ENCODE data around the gene MFAP1.

DNA sequence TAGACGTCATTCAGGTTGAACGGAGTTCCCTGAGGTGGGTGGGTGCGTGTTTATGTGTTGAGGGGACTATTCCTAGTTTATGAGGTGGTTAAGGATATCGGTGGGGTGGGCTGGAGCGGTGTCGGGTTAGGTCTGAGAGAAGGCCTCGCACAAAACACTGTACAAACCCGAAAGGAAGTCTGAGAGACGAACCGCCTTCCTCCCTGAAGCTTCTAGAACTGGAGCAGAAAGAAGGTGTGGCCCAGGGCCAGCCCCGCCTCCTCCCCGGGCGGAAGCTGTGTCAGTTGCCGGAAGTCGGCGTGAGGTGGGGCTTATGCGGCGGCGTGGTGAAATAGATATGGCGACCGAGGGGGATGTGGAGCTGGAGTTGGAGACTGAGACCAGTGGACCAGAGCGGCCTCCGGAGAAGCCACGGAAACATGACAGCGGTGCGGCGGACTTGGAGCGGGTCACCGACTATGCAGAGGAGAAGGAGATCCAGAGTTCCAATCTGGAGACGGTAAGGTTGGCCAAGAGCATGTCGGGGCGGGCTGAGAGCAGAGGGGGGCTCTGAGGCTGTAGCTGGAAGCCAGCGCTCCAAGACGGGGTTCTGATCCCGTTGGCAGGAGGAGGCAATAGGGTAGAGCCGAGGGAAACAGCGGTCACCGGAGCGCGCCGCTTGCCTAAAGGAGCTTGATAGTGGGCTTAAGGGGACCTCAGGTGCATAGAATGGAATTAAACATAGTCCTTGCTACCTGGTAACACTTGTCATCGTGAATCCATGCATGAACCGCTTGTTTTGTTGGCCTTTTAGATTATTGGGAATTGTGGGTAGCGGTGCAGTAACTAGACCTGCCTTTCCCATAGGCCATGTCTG, 24.0 kb downstream of the MFAP1 start, which contains the start of gene HYPK:
- TF ChIP-seq, protein P1, sequence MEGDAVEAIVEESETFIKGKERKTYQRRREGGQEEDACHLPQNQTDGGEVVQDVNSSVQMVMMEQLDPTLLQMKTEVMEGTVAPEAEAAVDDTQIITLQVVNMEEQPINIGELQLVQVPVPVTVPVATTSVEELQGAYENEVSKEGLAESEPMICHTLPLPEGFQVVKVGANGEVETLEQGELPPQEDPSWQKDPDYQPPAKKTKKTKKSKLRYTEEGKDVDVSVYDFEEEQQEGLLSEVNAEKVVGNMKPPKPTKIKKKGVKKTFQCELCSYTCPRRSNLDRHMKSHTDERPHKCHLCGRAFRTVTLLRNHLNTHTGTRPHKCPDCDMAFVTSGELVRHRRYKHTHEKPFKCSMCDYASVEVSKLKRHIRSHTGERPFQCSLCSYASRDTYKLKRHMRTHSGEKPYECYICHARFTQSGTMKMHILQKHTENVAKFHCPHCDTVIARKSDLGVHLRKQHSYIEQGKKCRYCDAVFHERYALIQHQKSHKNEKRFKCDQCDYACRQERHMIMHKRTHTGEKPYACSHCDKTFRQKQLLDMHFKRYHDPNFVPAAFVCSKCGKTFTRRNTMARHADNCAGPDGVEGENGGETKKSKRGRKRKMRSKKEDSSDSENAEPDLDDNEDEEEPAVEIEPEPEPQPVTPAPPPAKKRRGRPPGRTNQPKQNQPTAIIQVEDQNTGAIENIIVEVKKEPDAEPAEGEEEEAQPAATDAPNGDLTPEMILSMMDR (conservative IDR thresholded peaks at IDR 0.05; ENCODE audit: low read depth in 2 of 2) = no peak
- TF ChIP-seq, protein P2, sequence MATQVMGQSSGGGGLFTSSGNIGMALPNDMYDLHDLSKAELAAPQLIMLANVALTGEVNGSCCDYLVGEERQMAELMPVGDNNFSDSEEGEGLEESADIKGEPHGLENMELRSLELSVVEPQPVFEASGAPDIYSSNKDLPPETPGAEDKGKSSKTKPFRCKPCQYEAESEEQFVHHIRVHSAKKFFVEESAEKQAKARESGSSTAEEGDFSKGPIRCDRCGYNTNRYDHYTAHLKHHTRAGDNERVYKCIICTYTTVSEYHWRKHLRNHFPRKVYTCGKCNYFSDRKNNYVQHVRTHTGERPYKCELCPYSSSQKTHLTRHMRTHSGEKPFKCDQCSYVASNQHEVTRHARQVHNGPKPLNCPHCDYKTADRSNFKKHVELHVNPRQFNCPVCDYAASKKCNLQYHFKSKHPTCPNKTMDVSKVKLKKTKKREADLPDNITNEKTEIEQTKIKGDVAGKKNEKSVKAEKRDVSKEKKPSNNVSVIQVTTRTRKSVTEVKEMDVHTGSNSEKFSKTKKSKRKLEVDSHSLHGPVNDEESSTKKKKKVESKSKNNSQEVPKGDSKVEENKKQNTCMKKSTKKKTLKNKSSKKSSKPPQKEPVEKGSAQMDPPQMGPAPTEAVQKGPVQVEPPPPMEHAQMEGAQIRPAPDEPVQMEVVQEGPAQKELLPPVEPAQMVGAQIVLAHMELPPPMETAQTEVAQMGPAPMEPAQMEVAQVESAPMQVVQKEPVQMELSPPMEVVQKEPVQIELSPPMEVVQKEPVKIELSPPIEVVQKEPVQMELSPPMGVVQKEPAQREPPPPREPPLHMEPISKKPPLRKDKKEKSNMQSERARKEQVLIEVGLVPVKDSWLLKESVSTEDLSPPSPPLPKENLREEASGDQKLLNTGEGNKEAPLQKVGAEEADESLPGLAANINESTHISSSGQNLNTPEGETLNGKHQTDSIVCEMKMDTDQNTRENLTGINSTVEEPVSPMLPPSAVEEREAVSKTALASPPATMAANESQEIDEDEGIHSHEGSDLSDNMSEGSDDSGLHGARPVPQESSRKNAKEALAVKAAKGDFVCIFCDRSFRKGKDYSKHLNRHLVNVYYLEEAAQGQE (IDR thresholded peaks at IDR 0.05; ENCODE audit: unreplicated experiment) = no peak
- peak; percentile 92 for TF ChIP-seq POLR2AphosphoS5 (IDR thresholded peaks at IDR 0.05; ENCODE audit: low read depth)
- TF ChIP-seq EZH2 (IDR thresholded peaks at IDR 0.05; ENCODE audit: low read depth, unreplicated experiment) = no peak
- no peak for TF ChIP-seq EZH2phosphoT487 (IDR thresholded peaks at IDR 0.05; ENCODE audit: unreplicated experiment)
- TF ChIP-seq CREB1 (CRISPR knock-in tag; IDR thresholded peaks at IDR 0.05; ENCODE audit: low read depth) = peak; percentile 42; the same call in 1 of the 2 replicates
- TF ChIP-seq ETS1 (IDR thresholded peaks at IDR 0.05) = peak; percentile 30; the same call in 1 of the 2 replicates
- no peak for TF ChIP-seq JUNB (IDR thresholded peaks at IDR 0.05; ENCODE audit: unreplicated experiment)
- no peak for TF ChIP-seq ZNF114 (CRISPR knock-in tag; IDR thresholded peaks at IDR 0.05)
- TF ChIP-seq STAT1 (IDR thresholded peaks at IDR 0.05; ENCODE audit: unreplicated experiment) = no peak
- TF ChIP-seq ZNF331 (CRISPR knock-in tag; IDR thresholded peaks at IDR 0.05; ENCODE audit: low read depth) = no peak
